NT2/D1 (cell line): ENCODE measurements around the gene CPT2.

Source experiments
- SUZ12 ChIP-seq: IDR thresholded peaks from 2 replicates; pipeline ENCODE4 v1.6.1; 2011; ENCODE audit not compliant: insufficient read length, insufficient read depth; ENCODE audit errors: extremely low read depth
- YY1 ChIP-seq: IDR thresholded peaks from 2 replicates; pipeline ENCODE4 v1.6.1; 2011; ENCODE audit not compliant: insufficient read length, insufficient read depth
- ZNF274 ChIP-seq: IDR thresholded peaks from 2 replicates; pipeline ENCODE4 v1.6.1; 2011; ENCODE audit warnings: mild to moderate bottlenecking, low read depth, low read length

- TF ChIP-seq ZNF274 (no peak), YY1 (no peak), SUZ12 (no peak)
Observed at GRCh38 chr1:53203466-53203865, 6.8 kb downstream of the CPT2 start.
